ENCODE results near the gene LDLRAD3.

LDLRAD3 gene

DNA sequence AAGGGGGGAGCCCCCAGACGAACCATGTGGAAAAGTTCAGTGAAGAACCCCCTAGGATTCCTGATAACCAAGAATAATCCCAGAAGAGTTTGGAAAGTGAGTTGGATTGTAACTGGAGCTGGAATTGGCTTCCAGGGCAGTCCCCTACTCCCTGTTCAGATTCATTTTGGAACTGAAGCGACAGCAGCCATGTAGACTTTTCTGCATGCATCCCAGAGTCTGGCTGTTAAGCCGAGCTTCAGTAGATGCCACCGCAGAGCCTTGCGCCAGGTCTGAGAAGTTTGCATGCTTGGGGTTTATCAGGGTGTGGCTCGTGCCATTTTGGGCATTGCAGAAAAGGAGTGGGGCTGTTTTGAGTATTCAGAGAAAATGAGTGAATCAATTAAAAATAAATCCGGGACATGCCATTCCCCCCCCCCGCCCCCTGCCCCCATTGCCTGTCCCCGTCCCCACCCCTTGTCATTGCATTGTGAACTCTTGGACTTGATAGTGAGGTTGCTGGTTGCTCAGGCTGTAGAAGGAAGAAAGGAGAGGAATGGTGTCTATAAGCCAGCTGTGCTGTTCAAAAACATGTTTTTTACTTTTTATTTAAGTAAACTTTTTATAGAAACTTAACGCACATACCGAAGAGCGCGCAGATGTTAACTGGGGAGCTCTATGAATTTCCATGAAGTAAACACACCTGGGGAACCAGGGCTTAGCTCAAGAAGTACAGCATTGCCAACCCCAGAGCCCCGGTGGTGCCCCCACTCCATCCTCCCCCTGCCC is 71.2 kb downstream of the LDLRAD3 start:
- in situ Hi-C loops (cut with MboI; ENCODE audit: low sequenced_read_pairs, unreplicated experiment) = no loop called here
- DNase-seq (ENCODE audit: low spot score) = no peak
- TF ChIP-seq, protein P1, sequence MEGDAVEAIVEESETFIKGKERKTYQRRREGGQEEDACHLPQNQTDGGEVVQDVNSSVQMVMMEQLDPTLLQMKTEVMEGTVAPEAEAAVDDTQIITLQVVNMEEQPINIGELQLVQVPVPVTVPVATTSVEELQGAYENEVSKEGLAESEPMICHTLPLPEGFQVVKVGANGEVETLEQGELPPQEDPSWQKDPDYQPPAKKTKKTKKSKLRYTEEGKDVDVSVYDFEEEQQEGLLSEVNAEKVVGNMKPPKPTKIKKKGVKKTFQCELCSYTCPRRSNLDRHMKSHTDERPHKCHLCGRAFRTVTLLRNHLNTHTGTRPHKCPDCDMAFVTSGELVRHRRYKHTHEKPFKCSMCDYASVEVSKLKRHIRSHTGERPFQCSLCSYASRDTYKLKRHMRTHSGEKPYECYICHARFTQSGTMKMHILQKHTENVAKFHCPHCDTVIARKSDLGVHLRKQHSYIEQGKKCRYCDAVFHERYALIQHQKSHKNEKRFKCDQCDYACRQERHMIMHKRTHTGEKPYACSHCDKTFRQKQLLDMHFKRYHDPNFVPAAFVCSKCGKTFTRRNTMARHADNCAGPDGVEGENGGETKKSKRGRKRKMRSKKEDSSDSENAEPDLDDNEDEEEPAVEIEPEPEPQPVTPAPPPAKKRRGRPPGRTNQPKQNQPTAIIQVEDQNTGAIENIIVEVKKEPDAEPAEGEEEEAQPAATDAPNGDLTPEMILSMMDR (IDR thresholded peaks at IDR 0.05; ENCODE audit: borderline replicate concordance, control extremely low read depth, extremely low read depth, insufficient read depth, missing control alignments) = no peak

DNA sequence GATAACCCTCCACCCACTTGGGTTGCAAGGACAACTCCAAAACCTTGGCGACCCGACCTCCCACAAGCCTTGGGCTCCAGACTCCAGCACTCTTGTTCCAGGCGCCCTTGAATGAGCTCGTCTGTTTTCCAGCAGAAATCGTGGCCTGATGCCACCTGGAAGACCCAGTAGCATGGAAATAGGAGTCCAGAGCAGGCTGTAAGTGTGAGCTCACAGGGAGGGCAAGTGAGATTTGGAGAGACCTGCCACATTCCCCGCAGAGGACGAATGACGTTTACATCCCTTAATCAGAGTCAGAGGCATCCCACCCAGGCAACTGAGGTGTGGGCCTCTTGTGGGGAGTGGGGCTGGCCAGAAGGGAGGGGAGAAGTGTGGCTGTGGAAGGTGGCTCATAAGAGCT is 71.9 kb downstream of the LDLRAD3 start:
- TF ChIP-seq, protein P1 (IDR thresholded peaks at IDR 0.05; ENCODE audit: borderline replicate concordance, control extremely low read depth, extremely low read depth, insufficient read depth, missing control alignments) = no peak
- in situ Hi-C loops (cut with MboI; ENCODE audit: low sequenced_read_pairs, unreplicated experiment) = no loop called here
- DNase-seq (ENCODE audit: low spot score) = no peak

DNA sequence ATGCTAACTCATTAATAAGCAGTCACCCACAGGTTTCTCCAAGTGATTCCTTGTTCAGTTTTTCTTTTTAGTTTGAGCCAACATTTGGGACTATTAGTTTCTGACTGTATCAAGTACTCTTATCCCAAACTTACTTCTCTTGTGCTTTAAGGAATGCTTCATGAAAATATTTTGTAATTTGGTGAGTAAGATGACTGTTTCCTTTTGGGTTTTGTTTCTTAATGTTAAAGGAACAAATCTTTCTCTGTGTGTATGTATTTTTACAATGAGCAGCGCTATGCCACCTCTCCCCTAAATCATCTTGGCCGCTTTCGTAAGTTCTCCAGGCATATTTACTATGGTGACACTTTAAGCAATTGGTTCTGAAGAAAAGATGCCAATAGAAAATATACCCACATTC is 72.4 kb downstream of the LDLRAD3 start:
- in situ Hi-C loops (cut with MboI; ENCODE audit: low sequenced_read_pairs, unreplicated experiment) = no loop called here
- TF ChIP-seq, protein P1 (IDR thresholded peaks at IDR 0.05; ENCODE audit: borderline replicate concordance, control extremely low read depth, extremely low read depth, insufficient read depth, missing control alignments) = no peak
- DNase-seq (ENCODE audit: low spot score) = no peak

DNA sequence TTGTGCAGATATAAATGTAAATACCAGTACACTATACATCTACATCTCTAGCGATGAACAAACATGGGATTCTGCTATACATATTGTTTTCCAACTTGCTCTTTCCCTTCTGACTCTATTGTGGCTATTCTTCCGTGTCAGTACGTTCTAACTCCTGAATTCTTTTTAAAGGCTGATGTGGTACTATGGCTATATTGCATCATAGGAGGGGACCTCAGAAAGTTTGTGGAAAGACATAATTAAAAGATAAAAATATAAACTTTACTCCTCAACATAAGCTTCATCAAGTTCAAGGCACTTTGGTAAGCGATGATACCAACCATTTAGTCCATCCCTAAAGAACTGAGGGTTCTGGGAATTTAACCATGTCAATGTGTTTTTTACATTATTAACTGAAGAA is 72.8 kb downstream of the LDLRAD3 start:
- DNase-seq (ENCODE audit: low spot score) = no peak
- in situ Hi-C loops (cut with MboI; ENCODE audit: low sequenced_read_pairs, unreplicated experiment) = no loop called here
- TF ChIP-seq, protein P1 (IDR thresholded peaks at IDR 0.05; ENCODE audit: borderline replicate concordance, control extremely low read depth, extremely low read depth, insufficient read depth, missing control alignments) = no peak

DNA sequence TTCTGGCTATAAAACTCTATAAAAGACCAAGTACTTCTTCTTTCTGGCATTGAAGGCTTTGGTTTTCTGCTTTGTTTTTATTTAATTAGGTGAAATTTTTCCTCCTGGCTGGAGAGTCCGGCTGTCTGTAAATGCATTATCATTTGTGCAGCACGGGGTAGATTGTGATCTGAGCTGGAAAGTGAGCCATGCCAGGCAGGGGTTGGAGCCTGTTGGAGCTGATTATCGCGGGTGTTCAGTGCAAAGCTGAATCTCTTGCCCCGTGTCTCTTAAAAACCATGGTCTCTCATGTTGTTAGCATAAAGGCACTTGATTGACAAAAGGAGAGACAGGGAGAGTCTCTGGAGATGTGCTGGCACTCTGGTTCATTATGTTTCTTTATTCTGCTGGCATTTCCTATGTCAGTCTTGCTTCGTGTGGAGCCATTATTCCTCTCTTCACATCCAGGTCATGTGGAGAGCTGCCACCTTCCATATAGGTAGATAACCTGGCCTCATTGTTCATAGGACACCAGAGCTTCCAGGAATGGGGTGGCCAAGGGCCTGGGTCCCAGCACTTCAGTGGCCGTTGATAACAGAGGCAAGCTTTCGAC is 75.2 kb downstream of the LDLRAD3 start:
- TF ChIP-seq, protein P1 (IDR thresholded peaks at IDR 0.05; ENCODE audit: borderline replicate concordance, control extremely low read depth, extremely low read depth, insufficient read depth, missing control alignments) = no peak
- no peak for DNase-seq (ENCODE audit: low spot score)
- in situ Hi-C loops (cut with MboI; ENCODE audit: low sequenced_read_pairs, unreplicated experiment) = no loop called here

DNA sequence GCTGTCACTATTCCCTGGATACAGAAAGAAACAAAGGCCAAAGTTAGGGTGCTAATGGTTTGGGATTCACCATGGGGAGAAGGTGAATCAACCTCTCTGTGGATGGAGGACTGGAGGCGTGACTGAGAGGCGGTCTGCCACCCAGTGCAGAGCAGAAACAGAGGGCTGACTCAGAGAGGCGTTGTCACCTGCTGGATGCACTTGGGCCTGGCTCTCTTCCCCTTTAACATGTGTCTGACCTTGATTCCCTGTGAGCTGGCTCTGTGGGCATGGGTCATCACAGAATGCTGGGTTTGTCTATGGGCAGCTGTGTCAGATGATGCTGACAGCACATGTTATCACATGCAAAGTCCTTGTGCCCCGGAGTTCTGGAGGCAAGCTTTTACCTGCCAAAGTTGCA is 75.9 kb downstream of the LDLRAD3 start:
- in situ Hi-C loops (cut with MboI; ENCODE audit: low sequenced_read_pairs, unreplicated experiment) = no loop called here

More for the DNA sequence above, 75.9 kb downstream of the LDLRAD3 start:
- TF ChIP-seq, protein P1 (IDR thresholded peaks at IDR 0.05; ENCODE audit: borderline replicate concordance, control extremely low read depth, extremely low read depth, insufficient read depth, missing control alignments) = no peak
- DNase-seq (ENCODE audit: low spot score) = no peak

Measured in GM13976 (cell line).